GM12891 (cell line): ENCODE measurements around the gene SNX12.
"Not testable (repeated sequence)": the region's sequence is repeated elsewhere in the genome, so short reads cannot be mapped to it uniquely, and the experiment has no call there.

Experiments used
- DNase-seq: peaks from one replicate; pipeline ENCODE4 v3.0.0; 2011; ENCODE audit warnings: low spot score; ENCODE audit not compliant: insufficient read length
- FAIRE-seq: peaks from 2 replicates; lab custom pipeline; 2011; peaks lifted over from hg19 to GRCh38; lab: Jason Lieb, UNC
- PAX5 ChIP-seq: IDR thresholded peaks from 2 replicates; pipeline ENCODE4 v1.6.1; 2011; ENCODE audit warnings: low read length, moderate library complexity, mild to moderate bottlenecking; ENCODE audit not compliant: insufficient read depth, severe bottlenecking
- POLR2A ChIP-seq: IDR thresholded peaks from 2 replicates; pipeline ENCODE4 v1.6.1; 2011; ENCODE audit warnings: low read depth, low read length, control low read depth
- POLR2AphosphoS5 ChIP-seq: IDR thresholded peaks from 2 replicates; pipeline ENCODE4 v1.6.1; 2011; ENCODE audit warnings: low read depth, low read length, control low read depth
- POU2F2 ChIP-seq: IDR thresholded peaks from 2 replicates; pipeline ENCODE4 v1.6.1; 2011; ENCODE audit warnings: low read depth, mild to moderate bottlenecking, control low read depth, low read length, moderate library complexity
- SPI1 ChIP-seq: IDR thresholded peaks from 2 replicates; pipeline ENCODE4 v1.6.1; 2011; ENCODE audit warnings: low read depth, low read length, control low read depth
- TAF1 ChIP-seq: IDR thresholded peaks from 2 replicates; pipeline ENCODE4 v1.6.1; 2011; ENCODE audit warnings: low read depth, low read length, control low read depth

Gene SNX12

GRCh38 chrX:71056867-71057266 lies 11.3 kb downstream of the SNX12 start:
- DNase-seq: no peak
- peak; percentile 65 for FAIRE-seq
- TF ChIP-seq POLR2AphosphoS5 (no peak), POLR2A (no peak), PAX5 (no peak), POU2F2 (no peak), SPI1 (no peak), TAF1 (no peak)

- no peak for DNase-seq
- TF ChIP-seq PAX5 (no peak), POU2F2 (no peak), POLR2A (no peak)
- FAIRE-seq: no peak
These were observed 14.9 kb downstream of the SNX12 start for GRCh38 chrX:71053217-71053621.

- no peak for FAIRE-seq
These were observed 15.4 kb downstream of the SNX12 start for GRCh38 chrX:71052721-71053120.

GRCh38 chrX:71047891-71048290 lies 20.2 kb downstream of the SNX12 start:
- DNase-seq, FAIRE-seq: not testable (repeated sequence)

More at GRCh38 chrX:71052721-71053120, 15.4 kb downstream of the SNX12 start:
- no peak for DNase-seq
- TF ChIP-seq POLR2A (no peak), SPI1 (no peak), POLR2AphosphoS5 (no peak), PAX5 (no peak), TAF1 (no peak), POU2F2 (no peak)

GRCh38 chrX:71017396-71017939 lies 50.7 kb downstream of the SNX12 start:
- no peak for TF ChIP-seq POLR2A
- no peak for TF ChIP-seq PAX5
- no peak for TF ChIP-seq SPI1
- no peak for TF ChIP-seq TAF1
- TF ChIP-seq POU2F2: no peak
- TF ChIP-seq POLR2AphosphoS5: no peak

More at GRCh38 chrX:71017396-71017939, 50.7 kb downstream of the SNX12 start:
- no peak for DNase-seq
- FAIRE-seq: no peak
